Chondrocyte (in vitro differentiated cells): ENCODE results near the gene GABARAPL2. TPM values are rescaled to one million over a fixed set of nuclear protein-coding genes. Genes with fewer than 3 reads are reported as not detected.

Experiments used
- DNase-seq: peaks from one replicate; pipeline ENCODE4 v3.0.0; 2021; ENCODE audit warnings: mixed read lengths, low spot score
- H3K27ac Mint-ChIP-seq: one replicate; pipeline ENCODE4 v1.8.0; 2021; ENCODE audit warnings: mild to moderate bottlenecking, moderate library complexity, mixed read lengths; ENCODE audit not compliant: unreplicated experiment
- H3K27me3 Mint-ChIP-seq: 2 replicates; pipeline ENCODE4 v1.8.0; 2021; ENCODE audit warnings: low read depth, mixed read lengths
- H3K36me3 Mint-ChIP-seq: 2 replicates; pipeline ENCODE4 v1.8.0; 2021; ENCODE audit warnings: low read depth, mixed read lengths
- H3K4me1 Mint-ChIP-seq: 2 replicates; pipeline ENCODE4 v1.8.0; 2021; ENCODE audit warnings: low read depth, mild to moderate bottlenecking, mixed read lengths
- H3K4me3 Mint-ChIP-seq: one replicate; pipeline ENCODE4 v1.8.0; 2021; ENCODE audit warnings: mild to moderate bottlenecking, moderate library complexity, mixed read lengths; ENCODE audit not compliant: unreplicated experiment
- H3K9me3 Mint-ChIP-seq: 2 replicates; pipeline ENCODE4 v1.8.0; 2021; ENCODE audit warnings: low read depth, mixed read lengths
- total RNA-seq: library from RNA; stranded (reverse); gene quantifications from 3 replicates; pipeline ENCODE4 v1.2.1, GENCODE V29; 2021
- TF ChIP-seq, protein P1 (sequence below): fragments of 200-600 bp; sonication (generic); IDR thresholded peaks from 2 replicates; pipeline ENCODE4 v1.5.0; 2021; ENCODE audit warnings: antibody characterized with exemption, mild to moderate bottlenecking, moderate library complexity

The GABARAPL2 gene
- total RNA-seq, 1 donor from 2014 or later, result 64.5 TPM

DNA sequence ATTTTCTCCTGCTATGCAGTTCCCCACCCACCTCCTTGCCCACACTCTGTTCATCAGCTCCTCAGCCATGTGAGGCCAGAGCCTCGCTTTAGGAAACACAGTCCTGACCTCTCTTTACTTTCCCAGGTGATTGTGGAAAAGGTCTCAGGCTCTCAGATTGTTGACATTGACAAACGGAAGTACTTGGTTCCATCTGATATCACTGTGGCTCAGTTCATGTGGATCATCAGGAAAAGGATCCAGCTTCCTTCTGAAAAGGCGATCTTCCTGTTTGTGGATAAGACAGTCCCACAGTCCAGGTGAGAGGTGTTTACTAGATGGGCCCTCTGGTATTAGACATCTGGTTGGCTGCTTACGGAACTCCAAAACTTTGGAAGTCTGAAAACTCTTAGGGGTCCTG is 1.7 kb downstream of the GABARAPL2 start:
- DNase-seq, result no peak
- H3K27ac Mint-ChIP-seq, result no peak overlapping the region

DNA sequence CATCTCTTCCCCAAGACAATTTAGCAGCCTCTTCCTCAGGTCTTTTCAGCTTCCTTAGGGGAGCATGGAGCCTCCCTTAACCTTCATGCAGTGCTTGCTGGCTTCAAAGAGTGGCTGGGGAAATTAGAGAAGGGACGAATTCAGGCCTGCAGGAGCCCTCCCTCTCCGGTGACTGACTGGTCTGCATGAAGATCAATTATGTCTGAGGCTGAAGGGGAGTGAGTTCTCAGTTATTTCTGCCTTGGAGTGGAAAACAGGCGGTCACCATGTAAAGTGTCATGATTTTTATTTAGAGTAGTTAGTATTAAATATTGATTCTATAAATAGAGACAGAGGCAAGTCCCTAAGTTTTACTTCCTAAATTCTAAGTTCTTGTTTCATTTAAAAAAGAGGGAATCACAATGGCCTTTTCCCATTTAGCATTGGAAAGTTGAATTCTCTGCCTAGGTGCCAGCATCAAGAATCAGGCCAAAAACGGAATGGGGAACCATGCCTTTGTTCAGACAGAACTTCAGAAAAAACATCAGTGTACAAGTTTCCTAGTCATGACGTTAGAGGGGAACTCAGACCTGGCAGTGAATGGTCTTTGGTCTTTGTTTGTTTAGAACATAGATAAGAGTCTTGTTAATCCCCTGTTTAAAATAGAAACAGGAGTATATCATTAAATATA is 4.4 kb downstream of the GABARAPL2 start:
- TF ChIP-seq, protein P1, sequence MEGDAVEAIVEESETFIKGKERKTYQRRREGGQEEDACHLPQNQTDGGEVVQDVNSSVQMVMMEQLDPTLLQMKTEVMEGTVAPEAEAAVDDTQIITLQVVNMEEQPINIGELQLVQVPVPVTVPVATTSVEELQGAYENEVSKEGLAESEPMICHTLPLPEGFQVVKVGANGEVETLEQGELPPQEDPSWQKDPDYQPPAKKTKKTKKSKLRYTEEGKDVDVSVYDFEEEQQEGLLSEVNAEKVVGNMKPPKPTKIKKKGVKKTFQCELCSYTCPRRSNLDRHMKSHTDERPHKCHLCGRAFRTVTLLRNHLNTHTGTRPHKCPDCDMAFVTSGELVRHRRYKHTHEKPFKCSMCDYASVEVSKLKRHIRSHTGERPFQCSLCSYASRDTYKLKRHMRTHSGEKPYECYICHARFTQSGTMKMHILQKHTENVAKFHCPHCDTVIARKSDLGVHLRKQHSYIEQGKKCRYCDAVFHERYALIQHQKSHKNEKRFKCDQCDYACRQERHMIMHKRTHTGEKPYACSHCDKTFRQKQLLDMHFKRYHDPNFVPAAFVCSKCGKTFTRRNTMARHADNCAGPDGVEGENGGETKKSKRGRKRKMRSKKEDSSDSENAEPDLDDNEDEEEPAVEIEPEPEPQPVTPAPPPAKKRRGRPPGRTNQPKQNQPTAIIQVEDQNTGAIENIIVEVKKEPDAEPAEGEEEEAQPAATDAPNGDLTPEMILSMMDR, result no peak
- Mint-ChIP-seq H3K27me3 (no peaks in the 10 kb centered on the region), H3K4me1 (peaks cover 14% of the 10 kb centered on the region), H3K36me3 (peaks cover 12% of the 10 kb centered on the region), H3K9me3 (no peaks in the 10 kb centered on the region), H3K27ac (no peak overlapping the region), H3K4me3 (no peak overlapping the region)
- no peak for DNase-seq

More for the DNA sequence above, 1.7 kb downstream of the GABARAPL2 start:
- no peaks in the 10 kb centered on the region for H3K9me3 Mint-ChIP-seq
- TF ChIP-seq, protein P1, result no peak
- peaks cover 23% of the 10 kb centered on the region for H3K4me1 Mint-ChIP-seq
- H3K36me3 Mint-ChIP-seq, result peaks cover 5% of the 10 kb centered on the region
- H3K27me3 Mint-ChIP-seq, result peaks cover 6% of the 10 kb centered on the region
- H3K4me3 Mint-ChIP-seq, result peak overlapping the region; percentile 99

DNA sequence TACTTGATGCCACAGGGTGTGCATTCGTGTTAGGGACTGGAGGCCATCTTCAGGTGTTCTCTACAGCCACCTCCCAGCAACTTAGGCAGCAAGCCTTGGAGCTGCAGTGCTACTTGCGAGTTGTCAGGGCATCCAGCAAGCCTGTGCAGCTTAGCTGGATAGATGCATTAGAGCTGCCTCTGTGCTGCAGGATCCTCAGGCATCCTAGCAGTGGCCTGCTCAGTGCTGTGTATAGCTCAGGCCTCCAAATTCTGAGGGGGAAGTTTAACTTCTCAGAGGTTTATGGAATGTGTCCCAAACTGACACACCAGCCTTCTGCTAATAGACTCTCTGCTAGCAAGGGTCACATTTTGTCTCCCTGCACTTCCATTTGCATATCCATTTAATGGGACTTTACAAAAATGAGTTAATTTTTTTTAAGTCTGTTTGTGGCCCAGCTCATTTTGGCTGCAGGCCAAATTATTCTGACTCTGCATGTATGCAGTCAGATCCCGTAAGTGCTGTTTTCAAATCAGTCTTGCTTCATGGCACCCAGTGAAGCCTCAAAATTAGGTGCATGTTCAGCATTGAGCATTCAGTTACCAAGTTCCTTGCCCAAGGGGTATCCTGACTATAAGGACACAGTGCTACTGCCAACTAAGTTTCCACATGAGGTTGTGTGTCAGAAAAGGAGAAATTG is 6.8 kb downstream of the GABARAPL2 start:
- DNase-seq, result no peak
- Mint-ChIP-seq H3K36me3 (peaks cover 17% of the 10 kb centered on the region), H3K4me3 (no peak overlapping the region), H3K4me1 (no peaks in the 10 kb centered on the region), H3K27ac (no peak overlapping the region), H3K27me3 (no peaks in the 10 kb centered on the region), H3K9me3 (no peaks in the 10 kb centered on the region)
- TF ChIP-seq, protein P1, result no peak

DNA sequence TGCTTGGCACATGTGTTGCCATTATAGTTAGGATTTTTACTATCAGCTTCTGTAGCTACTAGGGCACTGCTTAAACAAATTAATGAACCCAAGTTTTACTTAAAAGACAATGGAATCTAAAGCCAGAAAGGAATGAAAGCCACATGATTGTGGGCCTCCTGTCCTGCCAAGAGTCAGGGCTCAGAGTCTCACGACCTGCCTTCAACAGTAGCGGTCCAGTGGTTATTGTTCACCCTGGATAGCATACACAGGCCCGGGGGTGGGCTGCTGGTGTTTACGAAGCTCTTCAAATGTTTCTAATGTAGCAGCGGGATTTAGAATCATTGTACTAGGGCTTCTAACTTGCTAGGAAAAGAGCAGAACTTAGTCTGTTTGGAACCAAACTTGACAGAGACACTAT is 7.8 kb downstream of the GABARAPL2 start:
- Mint-ChIP-seq H3K36me3 (peaks cover 22% of the 10 kb centered on the region), H3K27ac (no peak overlapping the region), H3K4me3 (no peak overlapping the region), H3K9me3 (no peaks in the 10 kb centered on the region), H3K4me1 (no peaks in the 10 kb centered on the region), H3K27me3 (no peaks in the 10 kb centered on the region)
- TF ChIP-seq, protein P1, result no peak
- no peak for DNase-seq

DNA sequence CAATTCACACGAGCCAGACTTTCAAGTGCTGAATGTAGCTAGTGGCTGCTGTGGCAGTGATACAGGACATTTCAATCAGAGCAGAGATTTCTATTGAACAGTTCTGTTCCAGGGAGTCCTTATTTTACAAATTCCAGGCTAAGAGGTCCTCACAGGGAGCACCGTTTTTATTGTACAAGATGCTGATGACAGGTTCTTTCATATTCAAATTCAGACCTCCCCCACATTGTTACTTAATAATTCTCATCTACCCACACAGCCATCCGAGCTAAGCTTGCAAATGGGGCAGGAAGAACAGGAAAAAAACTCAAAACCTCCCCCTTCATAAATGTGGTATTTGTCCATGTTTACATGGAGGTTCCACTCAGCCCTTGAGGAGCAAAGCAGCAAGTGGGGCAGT is 9.8 kb downstream of the GABARAPL2 start:
- Mint-ChIP-seq H3K4me3 (no peak overlapping the region), H3K27ac (no peak overlapping the region), H3K36me3 (peaks cover 24% of the 10 kb centered on the region)

More for the DNA sequence above, 9.8 kb downstream of the GABARAPL2 start:
- no peaks in the 10 kb centered on the region for H3K9me3 Mint-ChIP-seq
- TF ChIP-seq, protein P1, result no peak
- no peaks in the 10 kb centered on the region for H3K27me3 Mint-ChIP-seq
- no peak for DNase-seq
- H3K4me1 Mint-ChIP-seq, result no peaks in the 10 kb centered on the region
